T-helper 9 cell (primary cell): ENCODE data around the gene XRCC4.

Experiments
- DNase-seq: peaks from one replicate; pipeline ENCODE4 v3.0.0-alpha.2; 2020

The XRCC4 gene

DNA sequence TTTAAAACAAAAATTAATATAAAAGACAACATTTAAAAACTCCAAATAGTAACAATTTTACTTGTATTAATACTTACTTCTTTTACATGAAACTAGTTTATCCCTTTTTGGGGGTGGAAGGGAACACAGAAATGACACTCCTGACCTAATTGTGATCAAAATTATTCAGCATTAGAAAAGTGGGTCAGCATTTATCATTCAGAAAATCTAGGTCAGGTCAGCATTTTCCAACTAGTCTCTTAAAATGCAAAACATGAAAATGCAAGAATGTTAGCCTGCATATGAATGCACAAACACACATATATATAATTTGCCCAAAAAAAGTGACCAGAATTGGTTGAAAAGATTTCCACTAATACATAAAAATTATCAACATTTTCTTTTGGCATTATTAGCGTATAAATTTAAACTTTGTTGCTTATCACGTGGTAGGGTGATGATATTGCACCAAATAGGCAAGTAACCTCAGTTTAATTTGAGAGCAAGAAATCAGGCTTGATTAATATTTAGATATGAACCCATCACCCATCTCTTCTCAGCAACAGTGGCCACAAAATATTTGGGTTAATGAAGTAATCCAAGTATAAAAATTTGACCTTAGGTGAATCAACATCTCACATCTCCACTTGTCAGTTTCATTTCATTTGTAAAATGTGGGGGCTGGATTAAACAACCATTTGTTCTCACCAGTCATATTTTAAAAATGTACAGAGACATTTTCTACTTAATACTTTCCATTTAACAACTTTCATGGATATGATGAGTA is 5.9 kb upstream of the XRCC4 start:
- DNase-seq = no peak

DNA sequence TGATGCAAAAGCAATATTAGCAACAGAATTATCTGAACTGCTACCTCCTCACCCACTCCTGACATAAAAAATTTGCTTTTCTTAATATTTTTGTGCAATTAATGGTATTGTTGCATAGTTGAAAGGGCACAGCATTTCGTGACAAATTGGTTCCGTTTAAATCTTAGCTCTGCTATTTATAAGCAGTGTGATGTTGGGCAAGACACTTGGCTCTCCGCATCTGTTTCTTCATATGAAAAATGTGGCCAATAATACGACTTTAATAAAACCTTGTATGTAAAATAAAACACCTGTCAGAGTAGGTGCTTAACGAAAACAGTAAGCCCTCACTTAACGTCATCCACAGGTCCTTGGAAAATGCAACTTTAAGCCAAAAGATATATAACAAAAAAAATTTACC is 4.4 kb upstream of the XRCC4 start:
- no peak for DNase-seq

DNA sequence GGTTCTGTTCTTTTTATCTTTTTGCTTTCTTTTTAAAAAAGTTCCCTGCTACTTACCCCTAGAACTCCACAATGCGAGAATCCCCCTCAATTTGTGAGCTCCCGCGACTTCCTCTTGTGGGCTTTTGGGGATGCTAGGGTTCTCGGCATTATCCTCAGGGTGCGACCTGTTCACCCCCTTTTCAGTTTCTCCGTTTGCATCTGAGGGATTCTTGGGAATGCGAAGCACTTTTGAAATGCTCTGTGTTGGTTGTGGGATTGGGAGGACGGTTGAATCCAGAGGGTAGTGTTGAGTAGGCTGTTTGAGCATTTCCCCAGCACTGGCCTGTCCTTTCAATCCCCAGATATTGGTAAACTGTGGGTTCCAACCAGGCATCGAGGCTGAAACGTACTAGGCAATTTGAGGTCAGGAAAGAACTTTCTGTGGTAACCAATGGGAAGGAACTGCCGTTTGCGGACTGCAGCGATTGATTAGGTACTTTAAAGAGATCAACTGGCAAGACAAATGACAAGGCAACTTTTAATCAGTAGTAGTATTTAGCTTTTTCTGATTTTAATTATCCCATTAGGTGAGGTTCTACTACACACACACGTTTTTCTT is 415 bp downstream of the XRCC4 start:
- no peak for DNase-seq

DNA sequence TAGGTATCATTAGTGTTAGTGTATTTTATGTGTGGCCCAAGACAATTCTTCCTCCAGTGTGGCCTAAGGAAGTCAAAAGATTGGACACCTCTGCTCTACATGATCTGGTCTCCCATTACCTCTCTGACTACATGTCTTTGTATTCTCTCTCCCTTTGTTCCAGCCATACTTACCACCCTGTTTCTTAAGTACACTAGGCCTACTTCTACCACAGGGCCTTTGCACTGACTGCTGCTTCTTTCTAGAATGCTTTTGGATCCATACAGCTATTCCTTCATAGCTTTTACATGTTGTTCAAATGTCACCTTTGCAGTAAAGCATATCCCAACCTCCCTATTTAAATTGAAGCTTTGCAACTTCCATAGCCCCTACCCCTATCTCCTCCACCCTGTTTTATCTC is 5.4 kb downstream of the XRCC4 start:
- no peak for DNase-seq

DNA sequence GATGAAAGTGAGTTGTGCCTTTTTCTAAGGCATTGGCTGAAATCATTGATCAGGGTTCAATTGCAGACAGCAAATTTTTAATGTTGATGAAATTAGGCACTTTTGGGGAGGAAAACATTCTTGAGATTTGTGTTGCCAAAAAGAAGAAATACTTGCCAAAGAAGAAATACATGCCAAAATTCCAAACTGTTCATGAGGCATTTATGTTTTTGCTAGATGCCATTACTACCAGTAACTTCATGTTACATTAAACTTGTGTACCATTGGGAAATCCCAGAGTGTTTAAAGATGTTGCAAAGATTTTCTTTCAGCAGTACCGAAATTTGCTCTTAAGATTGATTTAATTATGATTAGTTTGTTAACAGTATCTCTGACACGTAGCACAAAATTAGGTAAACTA is 7.0 kb downstream of the XRCC4 start:
- no peak for DNase-seq

DNA sequence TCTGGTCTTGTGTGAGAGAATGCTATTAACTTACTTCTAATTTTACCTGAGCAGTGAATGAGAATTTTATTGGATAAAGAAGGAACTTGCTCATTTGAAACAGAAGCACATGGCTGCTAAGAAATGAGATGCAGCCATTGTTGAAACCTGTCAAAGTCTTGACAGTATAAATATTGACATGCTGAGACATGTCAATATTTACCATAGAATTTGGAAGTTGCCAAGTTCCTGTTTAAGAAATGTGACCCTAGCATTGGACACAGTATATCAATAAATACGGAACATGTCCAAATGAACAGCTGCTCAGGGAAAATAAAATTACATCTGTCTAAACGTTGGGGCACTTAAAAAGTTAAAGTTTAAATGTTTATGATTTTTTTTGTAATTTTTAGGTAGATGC is 7.8 kb downstream of the XRCC4 start:
- DNase-seq = no peak

DNA sequence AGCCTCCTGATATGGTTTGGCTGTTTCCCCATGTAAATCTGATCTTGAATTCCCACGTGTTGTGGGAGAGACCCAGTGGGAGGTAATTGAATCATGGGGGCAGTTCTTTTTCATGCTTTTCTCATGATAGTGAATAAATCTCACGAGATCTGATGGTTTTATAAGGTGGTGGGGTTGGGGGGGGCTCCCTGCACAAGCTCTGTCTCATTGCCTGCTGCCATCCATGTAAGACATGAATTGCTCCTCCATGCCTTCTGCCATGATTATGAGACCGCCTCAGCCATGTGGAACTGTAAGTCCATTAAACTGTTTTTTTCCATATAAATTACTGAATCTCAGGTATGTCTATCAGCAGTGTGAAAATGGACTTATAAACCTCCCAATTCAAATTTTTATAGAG is 12.8 kb downstream of the XRCC4 start:
- no peak for DNase-seq

DNA sequence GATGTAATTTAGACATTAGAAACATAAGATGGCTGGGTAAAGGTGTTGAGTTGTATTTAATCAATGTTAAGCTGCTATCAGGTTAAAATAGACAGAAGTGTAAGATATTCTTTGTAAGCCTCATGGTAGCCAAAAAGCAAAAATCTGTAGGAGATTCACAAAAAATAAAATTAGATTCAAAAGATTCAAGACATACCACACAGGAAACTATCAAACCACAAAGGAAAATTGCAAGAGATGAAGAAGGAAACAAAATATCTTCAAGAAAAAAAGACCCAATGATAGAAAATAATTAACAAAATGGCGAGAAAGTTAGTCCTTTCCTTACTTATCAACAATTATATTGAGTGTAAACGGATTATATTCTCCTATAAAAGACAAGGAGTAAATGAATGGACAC is 15.3 kb downstream of the XRCC4 start:
- no peak for DNase-seq

DNA sequence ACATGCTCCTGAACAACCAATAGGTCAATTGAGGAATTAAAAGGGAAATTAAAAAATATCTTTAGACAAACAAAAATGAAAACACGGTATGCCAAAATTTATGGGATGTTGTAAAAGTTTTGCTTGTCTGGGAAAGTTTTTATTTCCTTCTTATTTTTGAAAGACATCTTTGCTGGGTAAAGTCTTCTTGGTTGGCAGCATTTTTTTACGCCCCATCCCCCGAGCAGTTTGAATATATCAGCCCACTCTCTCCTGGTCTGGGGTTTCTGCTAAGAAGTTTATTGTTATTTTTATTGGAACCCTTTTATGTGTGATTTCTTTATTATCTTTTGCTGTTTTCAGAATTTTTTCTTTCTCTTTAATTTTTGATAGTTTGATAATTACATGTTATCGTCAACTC is 16.3 kb downstream of the XRCC4 start:
- no peak for DNase-seq

DNA sequence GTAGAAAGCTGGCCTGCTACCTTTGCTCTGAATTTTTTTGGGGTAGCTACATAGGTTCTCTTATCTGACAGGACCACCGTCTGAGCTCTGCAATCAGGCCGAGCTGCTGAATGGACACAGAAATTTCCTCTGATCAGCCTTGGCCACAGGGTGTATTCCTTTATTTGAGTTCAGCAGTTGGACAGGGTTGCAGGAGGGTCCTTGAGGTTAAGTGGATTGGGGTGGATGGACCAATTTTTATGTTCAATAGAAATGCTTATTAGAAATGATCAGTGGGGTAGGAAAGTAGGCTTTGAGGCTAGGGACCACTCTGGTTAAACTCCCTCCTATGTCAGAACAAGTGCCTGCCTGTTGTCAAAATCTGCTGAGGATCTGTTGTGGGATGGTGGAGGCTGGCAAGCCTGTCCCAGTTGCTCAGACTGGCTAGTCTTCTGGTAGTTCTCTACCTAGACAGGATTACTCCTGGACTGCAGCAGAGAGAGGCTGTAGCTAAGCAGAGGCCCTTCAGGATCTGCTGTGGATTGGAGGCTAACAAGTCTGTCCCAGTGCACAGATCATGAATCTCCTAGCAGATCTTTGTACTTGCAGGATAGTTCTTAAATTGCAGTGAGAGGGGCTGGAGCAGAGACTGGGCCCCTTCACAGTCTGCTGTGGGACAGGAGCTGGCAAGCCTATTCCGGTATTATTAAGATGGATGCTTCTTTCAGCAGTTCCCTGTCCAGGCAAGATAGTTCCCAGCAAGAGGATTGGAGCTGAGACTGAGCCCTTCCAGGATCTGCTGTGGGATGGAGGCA is 18.0 kb downstream of the XRCC4 start:
- no peak for DNase-seq

DNA sequence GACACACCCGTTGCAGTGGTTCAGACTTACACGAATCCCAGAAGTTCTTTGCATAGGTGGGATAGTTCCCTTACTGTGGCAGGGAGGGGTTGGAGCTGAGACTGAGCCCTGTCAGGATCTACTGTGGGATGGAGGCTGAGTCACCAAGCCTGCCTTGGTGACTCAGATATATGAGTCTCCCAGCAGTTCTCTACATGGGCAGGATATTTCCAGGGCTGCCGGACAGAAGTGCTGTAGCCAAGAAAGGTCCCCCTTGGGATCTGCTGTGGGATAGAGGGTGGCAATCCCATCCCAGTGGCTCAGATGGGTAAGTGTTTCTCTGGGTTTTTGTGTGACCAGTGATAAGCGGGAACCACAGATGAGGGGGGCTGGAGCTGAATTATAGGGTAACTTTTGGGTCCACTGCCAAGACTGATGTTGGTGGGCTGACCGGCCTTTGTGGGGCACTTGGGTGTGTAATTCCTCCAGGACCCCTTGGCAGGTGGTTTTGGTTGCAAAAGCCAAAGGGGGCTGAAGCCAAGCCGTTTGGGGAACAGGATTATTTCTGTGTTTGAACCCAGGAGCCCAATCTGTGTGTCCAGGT is 18.7 kb downstream of the XRCC4 start:
- no peak for DNase-seq

DNA sequence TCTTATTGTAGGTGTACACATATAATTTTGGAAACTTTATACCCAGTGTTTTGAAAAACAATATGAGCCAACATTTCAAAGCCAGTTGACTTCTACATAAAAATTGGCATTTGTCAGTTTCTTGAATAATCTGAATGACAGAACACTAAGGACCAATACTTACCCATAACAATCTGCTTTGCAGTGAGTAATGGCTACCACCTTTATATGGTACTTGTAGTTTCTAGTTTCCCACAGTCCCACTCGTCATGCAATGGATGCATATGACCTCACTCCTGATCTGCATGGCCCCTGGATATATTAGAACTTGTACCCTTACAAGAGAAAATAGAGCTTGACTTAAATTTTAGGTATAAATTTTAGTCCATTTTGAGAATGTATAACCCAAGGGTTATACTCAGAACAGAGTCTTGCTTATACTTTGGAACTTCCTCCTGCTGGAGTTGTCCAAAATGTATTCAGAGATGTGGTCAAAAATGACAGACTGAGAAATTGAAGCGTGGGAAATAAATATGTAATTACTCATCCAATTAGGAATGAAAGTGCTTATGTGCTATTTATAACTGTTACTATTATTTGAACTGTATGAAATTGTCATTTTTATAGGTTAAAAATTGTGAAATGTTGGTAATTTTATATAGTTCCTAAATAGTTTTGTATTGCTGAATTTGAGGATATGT is 19.5 kb downstream of the XRCC4 start:
- no peak for DNase-seq

DNA sequence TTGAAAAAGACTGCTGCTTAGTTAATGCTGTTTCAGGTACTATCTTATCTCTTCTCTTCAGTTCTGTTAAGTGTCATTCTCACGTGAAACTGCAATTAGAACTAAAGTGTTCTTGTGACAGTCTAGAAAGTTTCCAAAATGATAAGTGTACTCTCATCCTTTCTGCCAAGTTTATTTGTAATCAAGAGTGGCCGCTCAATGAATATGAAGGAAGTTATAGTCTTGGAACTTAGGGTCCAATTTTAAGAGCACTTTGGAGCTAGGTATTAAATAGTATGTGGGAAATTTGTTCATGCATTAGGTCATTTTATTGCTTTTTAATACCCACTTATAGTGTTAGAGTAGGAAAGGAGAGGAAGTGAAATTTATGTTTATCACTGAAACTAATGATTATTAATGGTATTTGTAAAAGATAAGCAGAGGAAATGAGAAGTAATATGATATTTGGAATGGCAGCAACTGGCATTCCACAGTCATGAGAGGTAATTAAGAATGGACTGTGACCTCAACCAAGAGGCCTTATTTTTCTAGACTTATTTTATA is 20.4 kb downstream of the XRCC4 start:
- no peak for DNase-seq

DNA sequence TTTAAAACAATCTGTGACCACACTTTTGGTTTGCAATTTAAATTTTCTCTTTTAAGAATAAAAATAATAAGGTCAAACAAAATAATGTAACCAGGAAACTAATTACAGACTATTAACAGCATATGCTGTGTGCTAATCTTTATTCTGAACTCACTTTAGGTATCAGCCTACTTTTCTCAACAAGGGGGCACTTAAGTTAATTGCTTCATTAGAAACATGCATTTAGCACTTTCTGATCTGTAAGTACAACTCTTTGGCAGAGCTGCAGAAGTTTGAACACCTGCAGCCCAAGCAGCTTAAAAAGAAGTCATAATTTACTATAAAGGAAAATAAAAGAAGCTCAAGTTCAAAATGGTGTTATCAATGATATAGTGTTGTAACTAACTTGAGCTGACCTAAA is 21.7 kb downstream of the XRCC4 start:
- DNase-seq = no peak

DNA sequence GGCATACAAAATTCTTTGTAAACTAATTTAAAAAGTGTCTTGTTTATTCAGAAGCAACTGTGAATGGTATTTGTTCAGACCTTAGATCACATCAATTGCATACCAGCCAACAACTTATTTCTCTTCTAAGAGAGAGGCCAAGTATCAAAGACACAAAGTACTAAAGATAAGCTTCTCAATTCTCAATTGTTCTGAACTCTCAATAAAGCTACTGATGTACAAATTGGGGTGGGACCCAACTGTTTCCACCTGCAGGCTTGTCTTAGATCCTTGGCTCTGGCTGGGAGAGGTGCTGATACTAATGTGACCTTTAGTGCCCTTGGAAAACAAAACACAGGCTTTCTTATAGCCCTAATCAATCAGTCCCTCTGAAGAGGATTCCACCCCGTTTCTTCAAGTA is 22.1 kb downstream of the XRCC4 start:
- DNase-seq = no peak

DNA sequence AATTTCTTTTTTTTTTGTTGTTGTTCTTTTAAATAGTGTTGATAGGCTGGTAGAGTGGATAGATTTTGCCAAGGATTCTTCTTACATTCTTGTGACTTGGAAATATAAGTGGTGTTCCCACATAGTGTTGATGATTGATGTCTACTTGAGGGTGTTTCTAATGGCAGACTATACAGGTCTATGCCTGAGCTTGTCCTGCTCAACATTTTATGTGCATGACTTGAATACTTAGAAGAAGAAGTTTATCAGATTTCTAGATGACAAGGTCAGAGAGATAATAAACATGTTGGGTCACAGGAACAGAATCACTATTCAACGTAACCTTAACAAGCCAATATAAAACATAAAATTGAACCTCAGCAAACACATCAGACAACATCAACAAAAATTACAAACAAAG is 24.2 kb downstream of the XRCC4 start:
- DNase-seq = no peak

DNA sequence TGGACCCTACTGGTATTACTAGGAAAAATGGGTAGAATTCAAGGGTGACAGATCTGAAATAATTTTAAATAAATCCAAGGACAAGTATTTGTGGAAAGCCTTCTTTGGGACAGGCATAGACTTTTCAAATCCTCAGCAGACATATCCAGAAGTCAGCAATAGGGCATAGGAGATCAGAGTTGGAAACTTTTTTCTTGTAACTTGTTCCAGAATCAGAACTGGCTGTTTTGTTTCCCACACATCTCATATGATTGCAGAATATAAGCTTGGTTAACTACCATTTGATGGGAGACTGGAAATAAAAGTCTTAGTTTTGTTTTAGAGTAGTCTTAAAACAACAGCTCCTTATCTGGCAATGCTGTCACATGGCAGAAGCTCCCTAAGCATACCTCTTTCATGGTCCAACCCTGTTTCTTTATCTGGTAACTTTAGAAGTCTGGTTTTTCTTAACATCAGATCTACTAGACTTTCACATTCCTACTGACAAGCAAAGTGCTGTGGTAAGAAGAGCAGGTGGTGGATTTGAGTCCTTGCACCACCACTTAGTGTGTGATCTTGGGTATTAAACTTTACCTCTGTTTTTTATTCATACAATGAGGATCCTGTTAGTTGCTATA is 25.1 kb downstream of the XRCC4 start:
- DNase-seq = no peak

DNA sequence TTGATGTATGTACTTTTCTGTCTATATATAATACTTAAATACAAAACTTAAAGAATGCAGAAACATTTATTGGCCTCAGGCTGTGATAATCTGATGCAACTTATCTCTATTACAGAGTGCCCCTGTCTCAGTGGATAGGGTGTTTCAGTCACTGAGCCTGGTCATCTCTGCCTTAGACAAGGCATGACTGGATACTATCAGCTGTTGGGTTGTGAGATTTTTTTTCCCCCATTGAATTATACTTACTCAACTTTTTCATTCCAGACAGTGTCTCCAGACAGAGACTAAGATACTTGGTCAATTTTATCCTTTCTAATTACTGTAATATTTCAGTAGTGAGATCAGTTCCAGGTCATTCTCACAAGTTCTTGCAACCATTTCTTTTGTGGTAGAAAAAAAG is 26.7 kb downstream of the XRCC4 start:
- no peak for DNase-seq

DNA sequence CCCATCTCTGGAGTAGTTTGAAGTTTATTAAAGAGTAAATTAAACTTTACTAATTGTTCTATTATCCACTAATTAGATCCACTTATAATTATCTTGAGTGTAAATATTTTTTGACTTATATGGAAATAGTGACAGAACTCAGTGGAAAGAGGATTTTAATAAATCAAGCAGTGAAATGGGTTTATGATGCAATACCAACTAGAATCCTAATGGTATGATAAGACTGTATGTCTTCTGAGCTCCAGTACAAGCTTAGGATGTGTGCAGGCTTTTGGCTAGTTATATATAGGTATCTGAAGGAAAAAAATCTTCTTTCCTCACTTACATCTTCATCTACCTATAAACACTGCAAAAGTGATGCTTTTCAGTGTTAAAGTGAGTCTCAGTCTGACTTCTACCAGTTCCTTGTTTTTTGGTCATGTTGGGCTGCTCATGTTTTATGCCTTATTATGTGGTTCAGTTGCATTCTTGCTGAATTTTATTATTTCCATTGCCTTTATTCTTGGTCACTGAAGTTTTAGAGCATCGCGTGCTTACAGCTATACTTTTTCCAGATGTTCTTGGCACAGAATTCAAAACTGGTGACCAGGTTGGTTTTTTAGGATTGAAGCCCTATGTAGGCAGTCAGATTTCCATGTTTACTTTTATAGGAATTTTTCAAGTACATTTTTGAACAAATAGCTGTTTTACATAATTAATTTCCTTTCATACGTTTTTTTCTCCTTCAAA is 30.5 kb downstream of the XRCC4 start:
- no peak for DNase-seq

DNA sequence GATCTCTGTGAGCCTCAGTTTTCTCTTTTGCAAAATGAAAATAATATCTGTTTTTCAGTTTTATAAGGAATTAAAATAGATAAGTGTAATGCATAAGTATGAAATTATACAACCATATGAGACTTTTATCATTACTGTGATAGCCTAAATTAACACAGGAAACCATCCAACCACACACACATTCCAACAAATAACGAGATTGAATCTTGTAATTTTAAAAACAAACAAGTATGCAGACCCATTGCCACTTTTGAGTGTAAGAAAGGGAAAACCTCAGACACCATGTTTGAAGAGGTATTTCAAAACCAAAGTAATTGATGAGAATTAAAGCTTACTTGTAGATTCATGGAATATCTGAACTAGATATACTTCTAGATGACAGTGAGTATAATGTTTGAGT is 32.0 kb downstream of the XRCC4 start:
- DNase-seq = no peak

DNA sequence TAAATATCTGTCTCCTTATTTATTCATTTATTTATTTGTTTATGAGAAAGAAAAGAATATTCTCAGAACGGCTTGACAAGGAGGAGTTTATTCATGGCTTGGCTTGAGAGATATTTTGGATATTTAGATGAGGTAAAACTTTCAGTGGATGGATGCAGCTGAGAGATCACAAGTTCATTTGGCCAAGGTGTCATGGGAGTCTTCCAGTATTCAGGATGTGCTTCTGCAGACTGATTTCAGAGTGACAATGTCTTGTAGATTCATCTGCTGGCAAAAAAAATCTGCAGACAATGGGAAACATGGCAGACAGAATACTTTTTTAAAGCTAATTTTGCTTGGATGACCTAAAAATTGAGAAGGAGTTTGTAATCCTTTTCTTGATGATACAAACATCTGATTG is 38.5 kb downstream of the XRCC4 start:
- DNase-seq = no peak

DNA sequence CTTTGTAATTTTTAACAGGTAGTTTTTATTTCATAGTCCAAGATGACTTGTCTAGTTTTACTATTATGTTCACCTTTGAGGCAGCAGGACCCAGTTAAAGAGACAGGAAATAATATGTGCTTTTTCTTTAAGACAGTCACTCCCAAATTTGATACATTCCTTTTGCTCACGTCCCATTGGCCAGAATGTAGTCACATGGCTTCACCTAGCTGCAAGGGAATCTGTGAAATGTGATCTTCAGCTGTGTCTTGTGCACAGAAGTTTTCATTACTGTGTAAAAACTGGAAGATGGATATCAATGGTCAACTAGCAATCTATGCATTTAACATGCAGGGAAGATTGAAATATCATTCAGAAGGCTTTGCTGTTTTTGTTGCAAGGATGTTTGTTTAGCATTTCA is 41.1 kb downstream of the XRCC4 start:
- DNase-seq = no peak
